ENCODE data around the gene GTF2A1.

The GTF2A1 gene

GRCh38 chr14:81129242-81129641 is 91.5 kb downstream of the GTF2A1 start:
- no peak for DNase-seq

GRCh38 chr14:81127785-81128184 is 93.0 kb downstream of the GTF2A1 start:
- no peak for DNase-seq

GRCh38 chr14:81125536-81125935 is 95.2 kb downstream of the GTF2A1 start:
- DNase-seq = no peak
